Fibroblast of villous mesenchyme (primary cell): Measurements from ENCODE around the gene MYCBP2. TPM values are rescaled to one million over a fixed set of nuclear protein-coding genes. Genes with fewer than 3 reads are reported as not detected.

ENCODE experiments used
- DNase-seq: peaks from one replicate; pipeline ENCODE4 v3.0.0-alpha.2; 2010; ENCODE audit warnings: low read depth
- H3K4me3 ChIP-seq: 2 replicates; pipeline ENCODE4 v1.5.1; 2011; ENCODE audit warnings: low read depth, mild to moderate bottlenecking, low read length
- CTCF ChIP-seq: IDR thresholded peaks from 2 replicates; pipeline ENCODE4 v1.5.1; 2012; ENCODE audit warnings: low read depth, mild to moderate bottlenecking, low read length; ENCODE audit not compliant: insufficient read depth
- total RNA-seq: library from RNA; depleted of rRNA; stranded (reverse); fragments of >200 nt; gene quantifications from 2 replicates; pipeline ENCODE4 v1.2.3, GENCODE V29; 2012

Gene MYCBP2
- total RNA-seq, 1 donor: 84.6 TPM

DNA sequence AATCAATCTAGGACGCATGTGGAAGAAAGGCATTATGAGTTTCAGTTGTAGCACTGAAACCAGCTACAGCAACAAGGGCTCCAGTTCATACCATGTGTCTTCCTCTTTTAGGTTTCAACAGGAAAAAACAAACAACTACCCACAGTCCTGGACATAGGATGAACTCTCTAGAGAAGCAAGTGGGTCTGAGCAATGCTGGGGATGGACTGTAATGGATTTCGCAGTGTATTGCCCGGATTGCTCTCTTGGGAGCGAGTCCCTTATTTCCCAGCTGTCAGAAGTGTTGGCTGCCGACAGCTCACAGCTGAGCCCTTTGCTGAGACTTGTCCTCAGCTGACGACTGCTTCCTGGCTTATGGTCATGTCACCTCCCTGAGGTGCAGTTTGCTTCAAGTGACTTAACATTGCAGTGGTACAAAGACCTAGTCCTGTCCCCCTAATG lies 12.1 kb upstream of the MYCBP2 start:
- DNase-seq: no peak
- no peak overlapping the region for H3K4me3 ChIP-seq
- TF ChIP-seq CTCF: no peak

GRCh38 chr13:77338329-77338728 lies 11.4 kb upstream of the MYCBP2 start:
- no peak overlapping the region for H3K4me3 ChIP-seq
- DNase-seq: no peak
- no peak for TF ChIP-seq CTCF

GRCh38 chr13:77337159-77337558 lies 10.3 kb upstream of the MYCBP2 start:
- no peak overlapping the region for H3K4me3 ChIP-seq
- DNase-seq: no peak
- TF ChIP-seq CTCF: no peak

GRCh38 chr13:77335543-77335942 lies 8.6 kb upstream of the MYCBP2 start:
- no peak for TF ChIP-seq CTCF
- DNase-seq: no peak
- no peak overlapping the region for H3K4me3 ChIP-seq

DNA sequence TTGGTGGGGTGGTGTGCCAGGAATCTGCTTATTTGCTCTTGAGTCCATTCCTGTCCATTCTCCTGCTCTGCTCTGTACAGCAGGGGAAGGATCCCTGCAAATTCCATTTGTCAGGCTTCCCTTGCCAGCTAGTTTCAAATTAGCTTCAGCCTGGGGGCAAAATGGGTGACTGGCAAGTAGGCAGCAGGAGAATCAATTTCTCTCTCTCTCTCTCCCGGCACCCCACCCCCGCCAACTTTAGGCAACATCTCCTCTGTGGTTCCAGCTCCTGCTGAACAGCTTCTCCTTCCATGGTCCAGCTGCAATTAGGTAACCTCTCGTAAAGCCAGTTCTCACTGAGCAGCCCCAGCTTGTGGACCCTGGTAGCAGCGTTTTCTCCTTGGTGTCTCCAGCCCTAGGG lies 6.7 kb upstream of the MYCBP2 start:
- TF ChIP-seq CTCF: no peak
- DNase-seq: no peak
- no peak overlapping the region for H3K4me3 ChIP-seq

DNA sequence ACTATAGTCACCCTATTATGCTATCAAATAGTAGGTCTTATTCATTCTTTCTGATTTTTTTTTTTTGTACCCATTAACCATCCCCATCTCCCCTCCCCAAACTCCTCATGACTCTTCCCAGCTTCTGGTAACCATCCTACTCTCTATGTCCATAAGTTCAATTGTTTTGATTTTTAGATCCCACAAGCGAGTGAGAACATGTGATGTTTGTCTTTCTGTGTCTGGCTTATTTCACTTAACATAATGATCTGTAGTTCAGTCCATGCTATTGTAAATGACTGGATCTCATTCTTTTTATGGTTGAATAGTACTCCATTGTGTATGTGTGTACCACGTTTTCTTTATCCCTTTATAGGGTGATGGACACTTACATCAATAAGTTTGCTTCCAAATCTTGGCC lies 4.5 kb upstream of the MYCBP2 start:
- no peak overlapping the region for H3K4me3 ChIP-seq
- no peak for DNase-seq
- no peak for TF ChIP-seq CTCF

- TF ChIP-seq CTCF: no peak
- peak overlapping the region; percentile 95 for H3K4me3 ChIP-seq
- DNase-seq: peak; percentile 25
These were observed 3.2 kb upstream of the MYCBP2 start for GRCh38 chr13:77329911-77330584.
